AG10803 (cell line): ENCODE results near the gene RTN1.
"Not testable (repeated sequence)": the region's sequence is repeated elsewhere in the genome, so short reads cannot be mapped to it uniquely, and the experiment has no call there.

ENCODE experiments used
- DNase-seq: peaks from one replicate; pipeline ENCODE4 v3.0.0; 2010; ENCODE audit warnings: low read depth
- H3K4me3 ChIP-seq: 2 replicates; pipeline ENCODE4 v1.5.1; 2011; ENCODE audit warnings: mild to moderate bottlenecking, low read length, control low read depth
- CTCF ChIP-seq: conservative IDR thresholded peaks from 2 replicates; pipeline ENCODE4 v1.5.1; 2011; ENCODE audit warnings: mild to moderate bottlenecking, low read length, control low read depth, inconsistent platforms

The RTN1 gene

GRCh38 chr14:59675394-59675793, 195.2 kb downstream of the RTN1 start:
- DNase-seq, result no peak
- no peak for TF ChIP-seq CTCF
- H3K4me3 ChIP-seq, result no peak overlapping the region

GRCh38 chr14:59664741-59665140, 205.8 kb downstream of the RTN1 start:
- DNase-seq, result no peak
- no peak overlapping the region for H3K4me3 ChIP-seq
- no peak for TF ChIP-seq CTCF

GRCh38 chr14:59657769-59658168, 212.8 kb downstream of the RTN1 start:
- DNase-seq, result no peak
- H3K4me3 ChIP-seq, result no peak overlapping the region
- TF ChIP-seq CTCF, result no peak

GRCh38 chr14:59656473-59656872, 214.1 kb downstream of the RTN1 start:
- no peak for DNase-seq
- no peak overlapping the region for H3K4me3 ChIP-seq
- TF ChIP-seq CTCF, result no peak

- not testable (repeated sequence) for H3K4me3 ChIP-seq, DNase-seq
Measured at GRCh38 chr14:59654131-59654530, 216.4 kb downstream of the RTN1 start.

GRCh38 chr14:59646832-59647231, 223.7 kb downstream of the RTN1 start:
- not testable (repeated sequence) for DNase-seq, H3K4me3 ChIP-seq

- TF ChIP-seq CTCF, result no peak
- DNase-seq, result no peak
- no peak overlapping the region for H3K4me3 ChIP-seq
Measured at GRCh38 chr14:59638885-59639284, 231.7 kb downstream of the RTN1 start.

GRCh38 chr14:59634617-59635016, 236.0 kb downstream of the RTN1 start:
- TF ChIP-seq CTCF, result no peak
- DNase-seq, result no peak
- H3K4me3 ChIP-seq, result no peak overlapping the region
